Measurements from ENCODE around the gene ACVR1. TPM values are rescaled to one million over a fixed set of nuclear protein-coding genes. Genes with fewer than 3 reads are reported as not detected.

ACVR1 gene
- total RNA-seq, 2 experiments from 2014 or later: 8.3 to 10.1 TPM

GRCh38 chr2:157874348-157874747 is 1.8 kb downstream of the ACVR1 start:
- DNase-seq (no peak), ATAC-seq (no peak)
- H3K27ac Mint-ChIP-seq: no peak overlapping the region
- TF ChIP-seq CTCF (IDR thresholded peaks at IDR 0.05): no peak
- intact Hi-C loops (cut with micrococcal nuclease): loop anchor here (5.0 kb wide), 1 partner anchor 92 kb away; no protein-coding TSS in a partner anchor
- H3K9me3 Mint-ChIP-seq: no peaks in the 10 kb centered on the region
- ChIA-PET POLR2A (interaction anchor here (1.6 kb wide), 1 partner anchor 9 kb away, joined by 3 read pairs; no protein-coding TSS in a partner anchor), CTCF (no interaction called here)
- H3K36me3 Mint-ChIP-seq (ENCODE audit: low read depth): no peaks in the 10 kb centered on the region
- peak overlapping the region; percentile 79 for H3K4me3 Mint-ChIP-seq
- H3K4me1 Mint-ChIP-seq (ENCODE audit: low read depth): peaks cover 61% of the 10 kb centered on the region
- H3K27me3 Mint-ChIP-seq: no peaks in the 10 kb centered on the region

- ATAC-seq: no peak
- TF ChIP-seq CTCF (IDR thresholded peaks at IDR 0.05): no peak
- Mint-ChIP-seq H3K27ac (no peak overlapping the region), H3K9me3 (no peaks in the 10 kb centered on the region), H3K36me3 (ENCODE audit: low read depth) (peaks cover 3% of the 10 kb centered on the region), H3K4me3 (no peak overlapping the region), H3K4me1 (ENCODE audit: low read depth) (peaks cover 62% of the 10 kb centered on the region), H3K27me3 (no peaks in the 10 kb centered on the region)
- DNase-seq: no peak
- intact Hi-C loops (cut with micrococcal nuclease): loop anchor here (5.0 kb wide), 1 partner anchor 90 kb away; no protein-coding TSS in a partner anchor
- POLR2A ChIA-PET: interaction anchor here (0.7 to 1.4 kb wide), 2 partner anchors 20 to 26 kb away, joined by 4 to 5 read pairs; no protein-coding TSS in a partner anchor
- CTCF ChIA-PET: interaction anchor here (1.1 to 1.4 kb wide), 2 partner anchors 138 to 570 kb away, joined by 4 read pairs; no protein-coding TSS in a partner anchor
Measured at GRCh38 chr2:157872791-157873190, 3.3 kb downstream of the ACVR1 start.

GRCh38 chr2:157871415-157871814 is 4.7 kb downstream of the ACVR1 start:
- CTCF ChIA-PET: interaction anchor here (1.1 to 1.4 kb wide), 2 partner anchors 139 to 569 kb away, joined by 4 read pairs; no protein-coding TSS in a partner anchor
- intact Hi-C loops (cut with micrococcal nuclease): loop anchor here (5.0 kb wide), 1 partner anchor 89 kb away; no protein-coding TSS in a partner anchor
- DNase-seq: no peak
- Mint-ChIP-seq H3K4me1 (ENCODE audit: low read depth) (peaks cover 52% of the 10 kb centered on the region), H3K27ac (no peak overlapping the region), H3K36me3 (ENCODE audit: low read depth) (peaks cover 3% of the 10 kb centered on the region), H3K27me3 (no peaks in the 10 kb centered on the region), H3K9me3 (no peaks in the 10 kb centered on the region), H3K4me3 (no peak overlapping the region)
- TF ChIP-seq CTCF (IDR thresholded peaks at IDR 0.05): no peak
- no peak for ATAC-seq
- POLR2A ChIA-PET: interaction anchor here (1.4 kb wide), 1 partner anchor 27 kb away, joined by 5 read pairs; no protein-coding TSS in a partner anchor

- Mint-ChIP-seq H3K27me3 (no peaks in the 10 kb centered on the region), H3K27ac (no peak overlapping the region), H3K4me3 (no peak overlapping the region), H3K4me1 (ENCODE audit: low read depth) (peaks cover 53% of the 10 kb centered on the region), H3K9me3 (no peaks in the 10 kb centered on the region), H3K36me3 (ENCODE audit: low read depth) (peaks cover 5% of the 10 kb centered on the region)
- POLR2A ChIA-PET: interaction anchor here (1.5 kb wide), 1 partner anchor 457 kb away, joined by 3 read pairs; no protein-coding TSS in a partner anchor
- intact Hi-C loops (cut with micrococcal nuclease): no loop called here
- DNase-seq (no peak), ATAC-seq (peak; percentile 17)
- CTCF ChIA-PET: interaction anchor here (0.8 kb wide), 1 partner anchor 15 kb away, joined by 5 read pairs; no protein-coding TSS in a partner anchor
- TF ChIP-seq CTCF (IDR thresholded peaks at IDR 0.05): no peak
Measured at GRCh38 chr2:157868993-157869392, 7.1 kb downstream of the ACVR1 start.

GRCh38 chr2:157867703-157868102 is 8.4 kb downstream of the ACVR1 start:
- TF ChIP-seq CTCF (IDR thresholded peaks at IDR 0.05): no peak
- POLR2A ChIA-PET: interaction anchor here (0.5 to 1.6 kb wide), 3 partner anchors 9 to 763 kb away, joined by 3 to 8 read pairs (median 3); partner anchors contain the start of gene ACVR1
- no peak overlapping the region for H3K4me3 Mint-ChIP-seq
- no peaks in the 10 kb centered on the region for H3K9me3 Mint-ChIP-seq
- no peak overlapping the region for H3K27ac Mint-ChIP-seq
- peaks cover 43% of the 10 kb centered on the region for H3K4me1 Mint-ChIP-seq (ENCODE audit: low read depth)
- DNase-seq: no peak
- H3K27me3 Mint-ChIP-seq: no peaks in the 10 kb centered on the region
- intact Hi-C loops (cut with micrococcal nuclease): no loop called here
- peaks cover 5% of the 10 kb centered on the region for H3K36me3 Mint-ChIP-seq (ENCODE audit: low read depth)
- CTCF ChIA-PET: no interaction called here
- ATAC-seq: no peak
